DMS 273 treated with DMSO at 0.1 percent for 48 hours (cell line): ENCODE measurements around the gene DOC2A.
"Not testable (repeated sequence)": the region's sequence is repeated elsewhere in the genome, so short reads cannot be mapped to it uniquely, and the experiment has no call there.

ENCODE experiments used
- DNase-seq: peaks from one replicate; lab custom pipeline; 2025; lab: John Stamatoyannopoulos, UW

Gene DOC2A

DNA sequence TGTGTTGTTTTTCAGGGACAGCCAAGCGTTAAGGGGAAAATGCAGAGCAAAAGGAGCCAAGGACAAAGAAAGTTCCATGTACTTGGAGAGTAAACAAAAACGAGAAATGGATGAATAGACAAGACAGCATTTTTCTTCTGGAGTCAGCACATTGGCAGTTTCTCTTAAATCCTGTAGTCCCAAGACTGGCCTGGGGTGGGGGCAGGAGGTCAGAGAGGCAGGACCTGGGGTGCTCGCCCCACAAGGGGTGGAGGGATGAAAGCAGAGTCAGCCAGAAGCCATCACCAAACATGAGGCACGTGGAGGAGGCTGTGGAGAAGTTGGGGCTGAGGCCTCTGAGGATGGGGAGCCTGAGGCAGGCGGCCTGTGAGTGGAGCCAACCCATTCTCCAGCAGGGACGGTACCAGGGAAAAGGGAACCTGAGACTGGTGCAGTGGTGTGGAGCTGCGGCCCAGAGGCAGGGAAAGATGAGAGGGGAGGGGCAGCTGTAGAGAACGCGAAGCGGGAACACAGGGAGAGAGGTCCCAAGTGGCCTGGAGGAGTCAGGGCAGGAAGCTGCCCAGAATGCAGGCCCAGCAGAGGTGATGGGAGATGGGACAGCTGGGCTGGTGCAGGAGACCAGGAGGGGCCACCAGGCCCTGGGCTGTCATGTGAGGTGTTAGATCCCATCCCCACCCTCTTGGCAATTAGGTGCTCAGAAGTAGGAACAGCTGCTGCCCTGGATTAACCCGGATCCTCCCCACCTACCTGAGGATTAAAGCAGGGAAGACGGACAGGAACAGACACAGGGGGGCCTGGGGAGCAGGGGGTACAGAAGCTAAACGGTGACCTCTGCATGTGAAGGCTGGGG, 17.0 kb upstream of the DOC2A start:
- DNase-seq: peak; percentile 72

DNA sequence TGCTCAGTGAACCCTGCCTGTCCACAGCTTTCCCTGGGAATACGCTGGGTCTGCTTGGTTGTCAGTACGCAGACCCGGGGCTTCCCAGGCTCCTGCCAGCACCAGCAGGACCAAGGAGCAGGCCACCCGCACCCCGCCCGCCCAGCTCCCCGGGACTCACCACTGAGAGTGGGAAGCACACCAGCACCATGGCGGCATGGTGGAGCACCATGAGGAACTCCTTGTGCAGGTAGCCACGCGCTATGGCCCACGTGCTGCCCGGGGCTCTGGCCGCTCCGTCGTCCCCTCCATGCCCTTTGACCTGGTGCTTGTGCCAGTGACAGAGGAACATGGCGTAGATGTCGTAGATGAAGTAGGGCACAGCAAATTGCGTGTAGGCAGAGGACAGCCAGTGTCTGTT, 15.6 kb upstream of the DOC2A start:
- DNase-seq: no peak

DNA sequence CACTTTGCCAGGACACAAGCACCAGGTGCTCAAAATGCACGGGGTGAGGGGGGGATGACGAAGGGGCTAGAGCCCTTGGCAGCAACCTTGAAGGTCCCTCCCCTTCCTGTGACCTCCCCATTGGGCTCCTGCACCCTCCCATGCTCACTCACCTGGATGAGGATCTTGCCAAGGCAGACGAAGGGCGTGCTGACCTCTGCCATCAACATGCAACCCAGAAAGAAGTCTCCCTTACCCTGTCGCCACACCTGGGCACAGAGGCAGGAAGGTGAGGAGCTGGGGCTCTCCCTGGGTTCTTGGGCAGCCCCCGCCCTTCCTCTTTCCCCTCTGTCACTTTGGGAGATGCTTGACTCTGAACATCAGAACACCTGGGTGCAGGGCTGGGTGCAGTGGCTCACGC, 14.7 kb upstream of the DOC2A start:
- no peak for DNase-seq

DNA sequence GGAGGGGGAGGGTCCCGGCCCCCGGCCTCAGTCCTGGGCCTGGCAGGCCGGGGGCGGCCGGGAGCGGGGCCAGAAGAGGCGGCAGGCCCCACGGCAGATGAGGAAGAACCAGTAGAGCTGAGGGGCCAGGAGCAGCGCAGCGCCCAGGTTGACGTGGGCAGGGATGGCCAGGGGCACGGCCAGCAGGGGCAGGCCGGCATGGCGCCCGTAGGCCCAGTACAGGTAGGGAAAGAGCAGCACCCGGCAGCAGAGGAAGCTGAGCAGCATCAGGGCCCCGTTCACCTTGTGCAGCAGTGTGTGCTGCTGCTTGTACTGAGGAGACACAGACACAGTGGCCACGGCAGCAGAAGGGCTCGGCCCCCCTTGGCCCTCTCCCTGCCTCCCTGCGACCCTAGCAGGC, 14.3 kb upstream of the DOC2A start:
- no peak for DNase-seq

- DNase-seq: no peak
Measured at GRCh38 chr16:30024451-30024850, 13.6 kb upstream of the DOC2A start.

DNA sequence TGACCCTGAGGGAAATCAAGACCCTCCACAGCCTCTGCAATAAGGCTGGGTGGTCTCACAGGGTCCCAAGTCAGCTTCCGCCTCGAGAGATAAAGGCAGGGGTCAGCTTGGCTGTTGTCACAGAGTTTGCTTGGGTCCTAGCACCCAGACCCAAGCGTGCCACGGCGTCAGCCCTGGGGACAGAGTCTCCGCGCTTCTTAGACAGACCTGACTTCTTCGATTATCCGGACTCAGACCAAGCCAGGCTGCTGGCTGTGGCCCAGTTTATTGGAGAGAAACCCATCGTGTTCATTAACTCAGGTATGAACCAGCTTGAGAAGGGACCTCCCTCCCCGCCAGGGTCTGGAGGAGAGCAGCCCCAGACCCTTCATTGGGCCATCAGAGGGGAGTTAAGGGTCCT, 12.8 kb upstream of the DOC2A start:
- DNase-seq: no peak

DNA sequence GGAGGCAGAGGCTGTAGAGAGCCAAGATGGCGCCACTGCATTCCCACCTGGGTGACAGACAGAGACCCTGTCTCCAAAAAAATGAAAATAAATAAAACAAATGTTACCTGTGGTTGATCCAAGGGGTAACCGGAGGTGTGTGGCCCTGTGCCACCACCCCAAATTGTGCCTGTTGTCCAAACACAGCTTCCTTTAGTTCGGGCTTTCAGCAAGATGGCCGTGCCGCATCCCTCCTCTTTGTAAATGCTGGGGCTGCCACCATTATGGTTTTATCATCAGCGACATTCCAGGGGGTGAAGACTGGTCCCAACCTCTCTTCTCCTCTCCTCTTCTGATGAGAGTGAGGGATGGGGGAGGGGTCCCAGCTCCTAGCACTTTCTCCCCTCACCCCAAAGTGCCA, 12.1 kb upstream of the DOC2A start, which contains the start of gene C16orf92:
Gene C16orf92, plus strand, starts transcription at position 312 of the 400 bp plus-strand sequence. CDS start 143 bp downstream, outside the sequence.
- no peak for DNase-seq

GRCh38 chr16:30018731-30019158, 7.9 kb upstream of the DOC2A start:
- no peak for DNase-seq

DNA sequence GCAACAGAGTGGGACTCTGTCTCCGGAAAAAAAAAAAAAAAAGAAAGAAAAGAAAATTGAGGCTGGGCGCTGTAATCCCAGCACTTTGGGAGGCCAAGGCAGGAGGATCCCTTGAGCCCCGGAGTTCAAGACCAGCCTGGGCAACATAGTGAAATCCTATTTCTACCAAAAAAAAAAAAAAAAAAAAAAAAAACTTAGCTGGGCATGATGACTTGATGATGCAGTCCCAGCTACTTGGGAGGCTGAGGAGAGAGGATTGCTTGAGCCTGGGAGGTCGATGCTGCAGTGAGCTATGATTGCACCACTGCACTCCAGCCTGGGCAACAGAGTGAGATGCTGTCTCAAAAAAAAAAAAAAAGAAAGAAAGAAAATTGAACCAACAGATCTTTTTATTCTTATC, 7.1 kb upstream of the DOC2A start:
- DNase-seq: not testable (repeated sequence)

GRCh38 chr16:30017277-30017656, 6.4 kb upstream of the DOC2A start:
- no peak for DNase-seq

DNA sequence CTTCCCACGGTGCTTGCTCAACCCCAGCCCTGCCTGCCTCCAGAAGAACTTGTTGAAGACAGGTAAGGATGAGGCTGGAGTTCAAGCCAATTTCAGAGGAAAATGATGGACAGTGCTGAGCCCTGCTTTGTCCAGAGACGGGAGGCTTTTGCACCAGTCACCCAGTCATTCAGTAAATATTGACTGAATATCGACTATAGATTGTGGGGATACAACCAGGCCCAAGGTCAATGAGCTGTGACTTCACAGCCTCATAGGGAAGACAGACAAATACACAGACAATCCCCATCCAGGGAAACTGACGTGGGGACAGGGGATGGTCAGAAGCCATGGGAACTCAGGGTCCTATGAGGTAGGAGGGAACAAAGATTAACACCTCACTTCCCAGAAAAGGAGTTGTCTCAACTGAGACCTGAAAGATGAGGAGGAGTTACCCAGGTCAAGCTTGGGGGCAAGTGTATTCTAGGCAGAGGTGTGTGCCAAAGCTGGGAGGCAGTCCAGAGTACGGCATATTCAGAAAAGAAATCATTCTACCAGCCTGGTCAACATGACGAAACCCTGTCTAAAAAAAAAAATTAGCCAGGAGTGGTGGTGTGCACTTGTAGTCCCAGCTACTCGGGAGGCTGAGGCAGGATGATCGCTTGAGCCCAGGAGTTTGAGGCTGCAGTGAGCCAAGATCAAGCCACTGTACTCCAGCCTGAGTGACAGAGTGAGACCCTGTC, 5.9 kb upstream of the DOC2A start:
- DNase-seq: no peak

DNA sequence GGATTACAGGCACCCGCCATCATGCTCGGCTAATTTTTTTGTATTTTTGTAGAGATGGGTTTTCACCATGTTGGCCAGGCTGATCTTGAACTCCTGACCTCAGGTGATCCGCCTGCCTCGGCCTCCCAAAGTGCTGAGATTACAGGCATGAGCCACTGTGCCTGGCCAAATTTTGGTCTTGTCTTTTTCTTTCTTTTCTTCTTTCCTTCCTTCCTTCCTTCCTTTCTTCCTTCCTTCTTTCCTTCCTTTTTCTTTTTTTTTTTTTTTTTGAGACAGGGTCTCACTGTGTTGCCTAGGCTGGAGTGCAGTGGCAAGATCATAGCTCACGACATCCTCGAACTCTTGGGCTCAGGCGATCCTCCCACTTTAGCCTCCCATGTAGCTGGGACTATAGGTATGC, 4.6 kb upstream of the DOC2A start:
- DNase-seq: not testable (repeated sequence)

GRCh38 chr16:30012598-30012997, 1.8 kb upstream of the DOC2A start:
- DNase-seq: not testable (repeated sequence)

DNA sequence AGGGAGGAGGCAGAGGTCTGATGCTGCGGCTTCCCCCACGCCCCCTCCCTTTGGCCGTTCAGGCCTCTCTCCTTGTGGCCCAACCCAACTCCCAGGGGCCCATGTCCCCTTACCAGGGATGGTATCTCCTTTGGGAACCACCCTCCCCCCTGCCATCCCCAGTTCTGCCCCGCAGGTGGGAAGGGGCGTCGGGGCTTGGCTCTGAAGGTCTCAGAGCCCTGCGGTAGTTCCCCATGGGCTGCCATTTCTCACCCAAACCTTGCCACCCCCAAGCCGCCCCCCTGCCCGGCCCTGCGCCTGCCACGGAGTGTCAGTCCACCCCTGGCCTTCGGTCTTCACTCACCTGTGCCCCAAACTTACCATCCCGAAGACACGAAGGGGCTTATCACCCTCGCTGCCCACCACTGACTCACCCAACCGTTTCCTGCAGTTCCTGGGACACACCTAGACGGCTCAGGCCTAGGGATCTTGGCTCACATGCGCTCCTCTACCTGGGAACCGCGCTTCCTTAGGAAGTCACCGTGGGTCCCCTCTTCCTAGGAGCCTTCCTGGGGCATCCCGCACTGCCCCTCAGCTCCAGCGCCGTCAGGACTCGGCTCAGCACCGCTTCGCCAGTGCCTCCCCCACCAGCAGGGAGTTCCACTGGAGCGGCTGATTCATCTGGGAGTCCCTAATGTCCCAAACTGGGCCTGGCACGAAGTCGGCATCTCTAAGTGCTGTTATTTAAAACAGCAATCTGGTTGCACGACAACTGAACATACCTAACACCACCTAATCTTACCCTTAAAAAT, 1.1 kb upstream of the DOC2A start:
- no peak for DNase-seq

GRCh38 chr16:30009990-30010843, 610 bp downstream of the DOC2A start:
- DNase-seq: no peak

DNA sequence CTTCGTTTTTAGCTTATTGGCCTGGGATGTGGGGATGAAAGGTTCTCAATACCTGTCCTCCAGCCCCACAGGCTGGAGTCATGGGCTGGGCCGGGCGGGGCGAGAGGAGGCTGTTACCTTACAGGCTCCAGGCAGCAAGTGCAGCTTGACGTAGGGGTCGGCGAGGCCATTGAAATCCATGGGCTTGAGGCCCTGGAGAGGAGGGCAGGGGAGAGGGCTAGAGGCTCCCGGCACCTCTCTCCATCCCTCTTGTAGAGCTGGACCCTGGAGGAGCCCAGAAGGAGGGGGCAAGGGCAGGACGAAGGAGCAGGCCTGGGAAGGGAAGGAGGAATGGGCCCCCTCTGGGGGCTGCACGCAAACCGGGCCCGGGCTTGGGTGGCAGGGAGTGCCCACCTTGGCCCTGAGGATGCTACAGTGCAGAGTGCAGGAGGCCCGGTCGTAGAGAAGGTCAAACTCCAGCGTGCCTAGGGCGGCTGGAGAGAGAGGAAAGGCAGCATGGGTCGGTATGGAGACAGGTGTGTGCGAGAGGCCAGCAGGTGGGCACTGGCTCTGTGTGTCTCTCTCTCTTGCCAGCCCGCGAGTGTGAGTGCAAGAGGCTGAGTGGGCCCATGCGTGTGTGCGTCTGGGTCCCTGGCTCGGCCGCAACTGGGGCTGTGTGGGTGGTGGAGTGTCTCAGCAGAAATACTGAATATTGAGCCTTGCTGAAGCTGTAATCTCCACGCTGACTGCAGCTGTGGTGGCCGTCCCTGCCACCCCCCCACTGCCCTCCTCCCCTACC, 1.6 kb downstream of the DOC2A start:
- DNase-seq: no peak

- no peak for DNase-seq
Measured at GRCh38 chr16:30007378-30007895, 3.4 kb downstream of the DOC2A start.

- DNase-seq: no peak
Measured at GRCh38 chr16:30006659-30007377, 4.0 kb downstream of the DOC2A start.

GRCh38 chr16:30006095-30006473, 4.7 kb downstream of the DOC2A start:
- no peak for DNase-seq
